IPS-NIHi7 (cell line): ENCODE results near the gene SZRD1.
A peak's percentile ranks its signal among the peaks of the same experiment; 100 is the strongest.

Source experiments
- DNase-seq: peaks from one replicate; pipeline ENCODE4 v3.0.0; 2012; ENCODE audit warnings: mixed read lengths; ENCODE audit errors: extremely low spot score

Gene SZRD1

DNA sequence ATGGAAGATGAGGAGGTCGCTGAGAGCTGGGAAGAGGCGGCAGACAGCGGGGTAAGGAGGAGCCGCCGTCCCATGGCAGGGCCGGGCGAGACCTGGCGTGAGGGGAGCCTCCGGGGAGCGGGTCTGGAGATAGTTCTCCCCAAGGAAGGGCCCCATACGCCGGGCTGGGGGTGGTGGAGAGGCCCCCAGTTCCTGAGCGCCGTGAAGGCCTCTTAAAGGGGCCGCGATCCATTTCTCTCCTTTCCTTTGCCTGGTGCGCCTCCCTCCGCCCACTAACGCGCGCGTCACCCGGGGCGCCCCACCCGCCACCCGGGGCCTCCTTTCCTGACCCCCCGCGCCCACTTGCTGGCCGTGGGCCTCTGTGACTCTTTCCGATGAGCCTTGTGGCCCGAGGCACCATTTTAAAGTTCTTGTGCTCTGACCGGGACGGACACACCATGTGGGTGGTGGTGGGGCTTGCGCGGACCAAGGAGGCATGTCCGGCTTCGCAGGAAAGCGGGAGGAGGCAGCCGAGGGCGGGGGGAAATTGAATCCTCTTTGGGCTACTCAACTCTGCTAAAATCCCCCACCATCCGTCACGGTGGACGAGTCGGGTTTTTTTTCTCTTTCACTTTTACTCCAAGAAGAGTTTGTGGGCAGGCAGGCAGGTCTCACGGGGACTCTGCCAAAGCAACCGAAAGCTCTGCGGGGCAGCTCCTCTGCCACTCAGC, 371 bp downstream of the SZRD1 start:
- DNase-seq, result peak; percentile 67

DNA sequence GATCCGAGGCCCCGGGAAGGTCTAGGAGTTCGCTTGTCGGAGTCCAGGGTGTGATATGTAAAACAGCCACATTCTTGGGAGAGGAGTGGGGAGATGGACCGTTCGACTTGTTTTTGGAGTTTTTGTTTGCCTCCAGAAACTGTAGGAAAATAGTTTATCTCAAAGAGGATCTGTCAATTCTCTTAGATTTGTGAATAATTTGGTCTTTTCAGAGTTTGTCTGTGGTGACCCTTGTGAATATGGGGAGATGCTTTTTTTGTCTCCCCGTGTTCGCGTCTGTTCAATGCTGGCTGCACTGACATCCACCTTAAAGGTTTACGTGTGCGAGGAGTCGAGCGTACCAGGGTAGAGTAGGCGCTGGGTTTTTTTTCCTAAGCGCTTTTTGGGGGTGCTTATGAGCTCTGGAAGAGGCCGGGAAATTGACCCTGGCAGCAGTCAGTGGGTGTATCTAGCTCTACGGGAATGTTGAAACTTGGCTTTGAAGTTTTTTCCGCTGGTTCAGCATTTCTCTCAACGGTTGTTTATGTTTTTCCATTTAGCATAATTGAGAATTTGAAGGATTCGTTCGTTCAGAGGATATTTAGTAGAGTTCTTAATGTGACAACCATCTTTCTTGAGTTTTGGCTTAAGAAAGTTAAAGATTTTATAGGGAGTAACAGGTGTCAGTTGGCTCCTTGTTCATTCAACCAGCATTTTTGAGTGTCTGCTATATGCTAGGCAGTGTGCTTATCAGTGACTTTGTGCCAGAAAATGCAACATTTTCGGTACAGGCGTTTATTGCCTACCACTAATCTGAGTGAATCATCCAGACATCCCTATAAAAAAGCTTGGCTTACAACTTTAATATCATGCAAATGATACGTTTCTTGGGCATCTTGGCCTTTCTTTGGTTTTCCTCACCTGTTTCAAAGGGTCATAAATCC, 1.2 kb downstream of the SZRD1 start:
- DNase-seq, result peak; percentile 61

DNA sequence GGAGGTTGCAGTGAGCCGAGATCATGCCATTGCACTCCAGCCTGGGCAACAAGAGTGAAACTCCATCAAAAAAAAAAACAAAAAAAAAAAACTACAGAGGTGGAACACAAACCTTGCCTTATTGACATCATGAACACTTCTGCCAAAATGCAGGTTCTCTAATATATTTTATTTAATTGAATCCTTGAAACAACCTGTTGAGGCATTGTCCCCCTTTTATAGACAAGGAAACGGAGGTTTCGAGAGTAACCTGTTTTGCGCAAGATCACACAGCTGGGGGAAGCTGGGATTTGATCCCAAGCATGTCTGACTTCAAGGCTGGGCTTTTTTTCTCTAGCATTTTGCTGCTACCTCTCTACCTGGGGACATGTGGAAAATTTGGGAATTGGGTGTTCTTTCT, 2.8 kb downstream of the SZRD1 start:
- no peak for DNase-seq

DNA sequence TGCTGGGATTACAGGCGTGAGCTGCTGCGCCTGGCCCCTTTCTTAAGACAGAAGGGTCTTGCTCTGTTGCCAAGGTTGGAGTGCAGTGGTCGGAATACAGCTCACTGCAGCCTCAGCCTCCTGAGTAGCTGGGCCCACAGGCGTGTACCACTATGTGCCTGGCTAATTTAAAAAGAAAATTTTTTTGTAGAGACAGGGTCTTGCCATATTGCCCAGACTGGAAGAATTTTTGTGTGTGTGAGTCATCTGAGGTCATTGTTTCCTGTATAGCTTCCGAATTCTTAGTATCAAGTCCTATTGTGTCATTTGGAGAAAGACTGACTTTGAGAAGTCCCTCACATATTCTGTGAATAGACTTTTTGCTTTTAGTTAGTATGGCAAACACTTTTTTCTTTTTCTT, 4.7 kb downstream of the SZRD1 start:
- DNase-seq, result no peak

DNA sequence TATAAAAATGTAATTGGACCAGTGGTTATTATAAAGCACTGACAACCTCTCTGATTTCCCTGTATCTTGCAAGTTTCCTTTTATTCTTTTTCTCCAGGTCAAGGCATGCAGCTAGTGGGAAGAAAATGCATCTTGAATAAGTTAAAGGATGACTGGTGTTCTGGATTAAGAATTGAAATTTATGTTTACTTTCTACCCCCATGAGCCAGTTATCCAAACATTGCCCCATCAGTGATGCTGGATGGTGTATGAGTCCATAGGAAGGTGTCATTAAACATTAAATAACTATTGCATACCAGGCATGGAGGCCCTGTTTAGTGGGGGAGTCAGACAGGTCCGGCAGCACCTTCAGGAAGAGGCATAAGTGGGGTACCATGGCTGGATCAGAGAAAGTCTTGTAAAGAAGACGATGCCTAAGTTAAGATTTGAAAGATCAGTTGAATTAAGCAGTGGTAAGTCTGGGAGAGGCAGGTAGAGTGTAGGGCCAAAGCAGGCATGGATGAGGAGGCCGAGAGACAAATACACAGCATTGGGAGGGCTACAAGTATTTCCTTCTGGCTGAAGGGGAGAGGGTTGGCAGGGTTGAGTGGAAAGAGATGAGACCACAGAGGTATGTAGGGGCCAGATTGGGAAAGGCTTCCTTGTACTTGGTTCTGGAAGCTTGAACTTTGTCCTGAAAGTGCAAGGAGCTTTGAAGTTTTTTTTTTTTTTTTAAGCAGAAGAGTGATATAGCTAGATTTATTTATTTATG, 5.7 kb downstream of the SZRD1 start:
- no peak for DNase-seq

DNA sequence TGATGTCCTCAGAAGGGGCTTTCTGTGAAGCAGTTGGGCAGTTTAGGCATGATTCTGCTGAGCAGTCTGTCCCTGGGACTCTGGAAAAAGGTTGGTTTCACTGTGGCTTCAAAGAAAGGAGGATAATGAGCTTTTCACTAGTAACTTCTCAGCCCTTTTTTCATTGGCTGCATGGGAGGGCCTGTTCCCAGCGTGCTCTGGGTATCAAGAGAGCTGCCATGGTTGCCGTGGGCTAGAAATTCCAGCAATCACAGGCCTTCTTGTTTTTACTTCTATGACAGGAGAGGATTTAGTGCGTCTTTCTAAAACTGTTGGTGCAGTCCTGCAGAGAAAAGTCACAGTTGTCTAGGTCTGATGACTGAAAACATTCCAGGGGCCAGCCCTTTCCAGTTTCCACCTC, 7.2 kb downstream of the SZRD1 start:
- DNase-seq, result no peak

DNA sequence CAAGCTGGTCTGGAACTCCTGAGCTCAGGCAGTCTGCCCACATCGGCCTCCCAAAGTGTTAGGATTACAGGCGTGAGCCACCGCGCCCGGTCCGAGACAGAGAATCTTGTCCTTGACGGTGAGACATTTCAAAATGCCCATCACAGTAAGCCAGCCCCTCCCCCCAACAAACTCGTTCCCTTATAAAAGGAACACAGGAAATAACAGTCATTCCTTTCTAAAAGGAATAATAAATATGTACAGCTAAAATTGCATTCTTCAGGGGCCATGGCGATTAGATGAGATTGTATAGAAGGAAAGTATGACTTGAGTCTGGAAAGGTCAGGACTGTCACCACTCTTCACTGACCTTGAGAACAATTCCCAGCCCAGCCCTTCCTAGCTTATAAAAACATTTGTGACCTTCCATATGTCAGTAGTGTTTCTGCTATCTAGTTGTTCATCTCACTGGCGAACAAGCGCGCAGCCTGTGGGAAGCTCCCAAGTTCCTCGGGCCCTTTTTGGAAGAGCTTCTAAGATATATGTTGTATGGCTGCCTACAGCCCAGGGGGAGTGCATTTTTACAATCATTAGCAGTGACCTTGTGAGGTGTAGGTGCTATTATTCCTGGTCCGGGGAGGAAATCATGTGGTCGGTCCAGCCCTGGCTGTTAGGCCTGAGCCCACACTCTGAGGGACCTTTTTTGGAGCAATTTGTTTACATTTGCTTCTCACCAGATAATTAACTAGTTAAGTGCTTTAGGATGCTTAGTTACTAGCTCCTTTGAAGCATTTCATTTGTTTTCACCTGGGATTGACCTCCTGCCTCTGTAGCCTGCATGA, 8.7 kb downstream of the SZRD1 start:
- no peak for DNase-seq

DNA sequence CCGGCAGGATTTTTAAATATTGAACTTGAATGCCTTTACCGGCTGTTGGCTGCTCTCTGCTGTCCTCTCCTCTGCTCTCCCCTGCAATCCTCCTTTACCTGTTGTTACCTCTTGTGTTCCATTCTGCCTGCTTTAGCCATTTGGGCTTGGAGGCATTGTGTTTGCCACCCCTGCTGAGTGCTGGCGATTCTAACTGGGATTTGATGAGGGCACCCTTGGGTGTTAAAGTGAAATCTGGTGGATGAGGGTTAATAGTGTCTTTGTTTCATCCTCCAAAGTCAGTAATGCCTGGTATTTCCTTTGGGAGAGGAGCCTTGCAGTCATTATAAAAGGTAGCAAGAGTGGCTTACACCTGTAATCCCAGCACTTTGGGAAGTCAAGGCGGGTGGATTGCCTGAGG, 9.9 kb downstream of the SZRD1 start:
- no peak for DNase-seq

DNA sequence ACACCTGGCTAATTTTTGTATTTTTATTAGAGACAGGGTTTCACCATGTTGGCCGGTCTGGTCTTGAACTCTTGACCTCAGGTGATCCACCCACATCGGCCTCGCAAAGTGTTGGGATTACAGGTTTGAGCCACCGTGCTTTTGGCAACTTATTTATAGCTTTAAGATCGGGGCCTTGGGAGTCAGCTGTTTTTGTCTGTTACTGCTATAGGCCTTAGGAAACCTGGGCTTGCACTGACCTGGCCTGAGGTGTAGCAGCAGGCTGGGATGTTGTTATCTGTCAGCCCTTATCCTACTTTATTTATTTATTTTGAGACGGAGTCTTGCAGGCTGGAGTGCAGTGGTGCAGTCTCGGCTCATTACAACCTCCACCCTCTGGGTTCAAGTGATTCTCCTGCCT, 11.4 kb downstream of the SZRD1 start:
- DNase-seq, result no peak

DNA sequence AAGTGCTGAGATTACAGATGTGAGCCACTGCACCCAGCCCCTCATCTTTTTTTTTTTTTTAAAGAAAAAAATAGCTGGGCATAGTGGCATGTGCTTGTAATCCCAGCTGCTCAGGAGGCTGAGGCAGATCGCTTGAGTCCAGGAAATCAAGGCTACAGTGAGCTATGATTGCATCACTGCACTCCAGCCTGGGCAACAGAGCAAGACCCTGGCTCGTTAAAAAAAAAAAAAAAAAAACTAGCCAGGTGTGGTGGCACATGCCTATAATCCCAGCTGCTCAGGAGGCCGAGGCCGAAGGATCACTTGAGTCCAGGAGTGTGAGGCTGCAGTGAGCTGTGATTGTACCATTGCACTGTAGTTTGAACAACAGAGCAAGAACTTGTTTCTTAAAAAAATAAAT, 13.8 kb downstream of the SZRD1 start:
- DNase-seq, result no peak

DNA sequence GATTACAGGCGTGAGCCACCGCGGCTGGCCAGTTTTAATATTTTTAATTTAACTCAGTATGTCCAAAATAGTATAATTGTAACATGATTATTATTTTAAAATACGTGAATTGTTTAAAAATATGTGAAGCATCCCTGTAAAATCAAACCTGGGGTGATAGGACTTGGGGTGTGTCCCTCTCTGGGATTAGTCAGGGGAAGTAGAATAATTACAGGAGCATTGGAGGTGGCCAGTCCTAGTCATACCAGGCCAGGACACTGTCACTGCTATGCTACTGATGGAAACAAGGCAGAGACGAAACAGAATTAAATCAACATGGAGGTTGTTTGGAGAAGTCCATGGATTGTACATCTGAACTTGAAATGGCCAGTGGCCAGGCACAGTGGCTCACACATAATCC, 16.8 kb downstream of the SZRD1 start:
- no peak for DNase-seq

DNA sequence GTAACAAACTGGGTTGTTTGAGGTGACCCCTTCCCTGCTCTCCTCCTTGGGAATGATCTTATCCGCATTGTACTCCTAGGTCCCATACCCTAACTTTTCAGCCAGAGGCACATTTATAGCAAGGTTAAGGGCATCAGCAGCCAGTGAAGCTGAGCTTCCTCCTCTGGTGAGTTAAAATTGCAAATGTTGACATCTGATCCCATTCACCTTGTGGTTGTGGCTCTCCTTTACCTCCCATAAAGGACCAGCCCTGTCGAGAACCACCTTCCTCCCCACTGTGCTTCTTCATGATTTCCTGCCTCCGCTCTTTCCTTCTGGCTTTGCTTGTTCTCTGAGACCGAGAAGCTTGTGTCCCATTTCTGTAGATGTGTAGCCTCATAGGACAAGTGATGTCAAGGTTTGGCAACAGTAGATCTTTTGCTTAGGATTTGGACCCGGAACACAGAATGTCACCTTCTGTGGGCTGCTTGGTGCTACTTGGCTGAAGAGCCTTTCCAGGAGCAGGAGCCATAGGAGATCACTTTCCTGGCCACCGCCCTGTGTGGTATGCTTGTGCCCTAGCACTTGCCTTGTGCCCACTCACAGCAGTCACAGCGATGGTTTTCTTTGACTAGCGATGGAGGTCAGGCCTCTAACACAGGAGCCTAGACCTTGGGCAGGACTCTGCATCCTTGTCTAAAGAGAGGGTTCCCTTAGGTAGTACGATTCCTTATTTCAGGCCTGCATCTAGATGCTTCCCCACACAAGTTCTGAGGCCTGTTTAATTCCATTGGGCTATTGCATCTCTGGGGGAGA, 18.8 kb downstream of the SZRD1 start:
- peak; percentile 60 for DNase-seq

DNA sequence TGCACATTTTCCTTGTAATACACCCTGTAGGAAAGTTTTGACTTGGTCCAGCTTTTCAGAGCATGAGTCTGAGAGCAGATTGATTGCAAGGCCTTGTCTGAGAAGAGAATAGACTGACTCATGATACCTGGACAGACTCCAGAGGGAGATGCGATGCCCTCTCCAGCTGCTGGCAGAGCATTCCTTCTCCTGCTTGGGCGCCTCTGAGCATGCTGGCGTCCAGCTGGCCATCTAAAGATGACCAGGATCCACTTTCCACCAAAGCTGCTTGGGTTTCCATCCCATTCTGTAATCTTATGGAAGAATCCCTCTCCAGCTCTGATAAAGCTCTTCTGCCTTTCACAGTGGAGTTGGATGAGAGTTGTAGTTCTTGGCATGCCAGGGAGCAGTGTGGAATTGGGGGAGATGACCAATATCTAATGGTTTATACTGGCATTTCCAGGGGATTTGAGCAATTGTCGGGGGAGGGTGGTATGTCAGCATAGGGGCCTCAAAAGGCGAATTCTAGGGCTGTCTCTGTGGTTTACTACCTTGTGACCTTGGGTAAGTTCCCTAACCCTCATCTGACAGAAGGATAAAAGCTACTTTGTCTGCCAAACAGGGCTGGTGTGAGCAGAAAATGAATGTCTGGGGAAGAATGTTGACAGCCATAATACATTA, 19.5 kb downstream of the SZRD1 start:
- no peak for DNase-seq

DNA sequence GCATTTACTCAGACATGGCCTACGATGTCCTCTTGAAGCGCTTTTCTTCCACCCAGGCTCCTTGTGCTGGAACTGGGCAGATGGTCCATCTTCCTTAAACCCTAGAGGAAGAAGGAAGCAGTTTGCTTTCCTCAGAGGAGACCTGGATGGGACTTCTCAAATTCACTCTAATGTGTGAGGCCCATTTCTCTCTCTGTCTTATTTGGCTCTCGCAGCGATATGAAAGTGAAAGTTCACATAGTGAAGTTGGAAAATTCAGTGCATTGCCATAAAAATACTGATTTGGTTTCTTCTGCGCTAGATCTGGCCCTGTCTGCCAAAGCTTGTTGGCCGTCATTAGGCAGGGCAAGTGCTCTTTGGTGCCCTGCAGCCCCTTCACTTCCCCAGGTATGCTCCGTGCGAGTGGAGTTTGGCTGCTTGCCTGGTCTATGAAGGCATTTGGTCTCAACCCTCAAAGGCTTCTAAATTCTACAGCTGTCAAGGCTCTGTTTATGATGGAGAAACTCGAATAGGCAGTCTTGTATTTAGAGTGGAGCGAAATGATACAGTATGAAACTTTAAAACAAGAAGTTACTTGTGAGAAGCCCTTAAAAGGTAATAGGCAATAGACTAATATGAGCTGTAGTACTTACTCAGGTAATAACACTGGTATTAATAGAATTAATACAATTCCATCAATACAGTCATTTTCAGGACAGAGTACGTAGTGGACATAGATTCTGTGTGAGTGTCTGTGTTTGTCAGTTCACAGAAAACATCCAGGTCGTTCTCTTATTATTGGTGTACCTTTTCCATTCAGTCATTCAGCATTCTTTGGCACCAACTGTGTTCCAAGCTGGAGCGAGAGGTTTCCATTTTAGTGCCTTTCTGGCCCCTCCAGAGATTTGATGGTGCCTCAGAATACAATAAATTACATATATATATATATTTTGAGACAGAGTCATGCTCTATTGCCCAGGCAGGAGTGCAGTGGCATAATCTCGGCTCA, 20.5 kb downstream of the SZRD1 start:
- no peak for DNase-seq

DNA sequence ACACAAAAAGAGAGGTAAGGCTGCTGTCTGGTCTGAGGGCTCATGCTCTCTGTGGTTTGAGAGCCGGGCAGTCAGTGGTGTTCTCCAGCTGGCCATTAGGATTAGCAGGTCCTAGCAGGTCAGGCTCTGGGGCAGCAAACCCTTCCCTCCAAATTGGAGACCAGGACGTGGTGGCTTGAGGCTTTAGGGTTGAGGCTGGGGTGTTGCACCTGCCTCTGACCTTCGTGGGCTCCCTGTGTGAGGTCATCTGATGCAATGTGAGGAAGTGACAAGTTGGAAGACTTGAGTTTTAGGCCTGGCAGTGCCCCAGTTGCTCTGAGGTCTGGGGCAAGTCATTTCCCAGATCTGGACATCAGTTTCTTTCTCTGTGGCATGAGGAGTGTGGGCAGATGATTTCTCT, 24.4 kb downstream of the SZRD1 start:
- no peak for DNase-seq

DNA sequence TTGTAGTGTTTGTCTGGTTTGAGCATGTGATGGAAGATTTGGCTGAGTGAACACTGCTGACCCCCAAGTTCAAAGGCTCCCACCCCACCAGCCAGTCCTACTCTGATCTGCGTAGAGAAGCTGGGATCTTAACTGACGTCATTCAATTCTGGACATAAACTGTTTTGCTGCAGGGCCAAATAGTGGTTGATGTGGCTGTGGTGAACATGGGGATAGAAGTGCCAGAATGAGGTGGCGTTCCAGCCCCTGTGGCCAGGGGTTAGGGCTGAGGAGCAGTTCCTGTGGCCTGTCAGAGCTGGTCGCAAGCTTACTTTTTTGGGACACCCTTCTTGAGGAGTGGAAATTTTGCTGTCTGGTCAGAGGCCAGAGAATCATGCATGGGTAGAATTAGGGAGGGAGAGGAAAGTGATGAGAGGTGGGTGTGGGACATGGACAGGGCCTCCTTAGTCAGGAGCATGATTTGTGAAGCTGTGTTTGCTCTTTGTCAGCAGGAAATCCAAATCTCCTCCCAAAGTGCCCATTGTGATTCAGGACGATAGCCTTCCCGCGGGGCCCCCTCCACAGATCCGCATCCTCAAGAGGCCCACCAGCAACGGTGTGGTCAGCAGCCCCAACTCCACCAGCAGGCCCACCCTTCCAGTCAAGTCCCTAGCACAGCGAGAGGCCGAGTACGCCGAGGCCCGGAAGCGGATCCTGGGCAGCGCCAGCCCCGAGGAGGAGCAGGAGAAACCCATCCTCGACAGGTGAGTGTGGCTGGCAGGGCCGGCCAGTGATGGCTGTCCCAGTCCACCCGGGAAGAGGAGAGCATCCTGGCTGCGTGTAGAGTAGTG, 25.9 kb downstream of the SZRD1 start:
- DNase-seq, result no peak

DNA sequence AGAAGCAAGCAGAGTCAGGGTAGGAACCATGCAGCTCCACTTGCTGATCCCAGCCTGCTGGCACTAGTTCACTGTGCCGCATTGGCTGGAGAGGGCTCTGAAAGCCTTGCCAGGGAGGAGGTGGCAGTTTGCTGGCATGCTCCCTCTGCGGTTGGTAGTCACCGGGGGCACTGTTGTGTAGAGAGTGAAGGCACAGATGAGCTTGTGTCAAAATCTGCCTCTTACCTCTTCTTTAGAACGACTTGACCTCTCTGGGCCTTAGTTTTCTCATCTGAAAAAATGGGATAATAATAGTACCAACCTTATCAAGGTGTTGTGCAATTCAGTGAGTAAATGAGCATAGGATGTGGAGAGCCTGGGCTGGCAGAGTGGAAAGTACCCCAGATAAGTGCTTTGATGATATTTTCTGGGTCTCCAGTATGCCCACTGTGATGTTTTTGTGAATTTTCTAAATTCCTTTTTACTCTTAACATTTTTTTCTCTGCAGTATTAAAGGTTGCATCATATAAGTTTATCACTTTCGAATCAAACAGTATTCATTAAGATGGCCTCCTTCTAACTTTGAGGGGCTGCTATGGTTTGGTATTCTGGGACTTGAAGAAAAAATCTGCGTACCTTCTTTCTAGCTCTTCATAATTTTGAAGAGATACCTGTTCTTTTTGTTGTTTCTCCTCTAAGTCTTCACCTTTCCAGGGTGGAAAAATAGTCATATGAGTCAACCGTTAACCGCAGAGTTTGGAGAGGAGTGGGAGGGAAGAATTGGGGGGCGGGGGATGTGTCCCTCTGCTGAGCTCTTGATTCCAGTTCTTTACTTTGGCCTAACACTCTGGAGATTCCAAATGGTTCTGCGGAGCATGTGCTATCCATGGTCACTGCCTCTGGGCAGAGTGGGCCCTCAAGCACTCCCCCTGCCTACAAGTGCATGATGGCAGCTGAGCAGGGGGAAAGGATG, 26.8 kb downstream of the SZRD1 start:
- DNase-seq, result no peak
